ENCODE data around the gene CCSAP.

Gene CCSAP

GRCh38 chr1:229286099-229286766 lies 56.6 kb downstream of the CCSAP start:
- DNase-seq (ENCODE audit: low spot score): peak; percentile 20

GRCh38 chr1:229285440-229285839 lies 57.4 kb downstream of the CCSAP start:
- DNase-seq (ENCODE audit: low spot score): no peak

- no peak for DNase-seq (ENCODE audit: low spot score)
Observed at GRCh38 chr1:229284887-229285286, 58.0 kb downstream of the CCSAP start.

- no peak for DNase-seq (ENCODE audit: low spot score)
Observed at GRCh38 chr1:229283183-229283611, 59.6 kb downstream of the CCSAP start.

- DNase-seq (ENCODE audit: low spot score): no peak
Observed at GRCh38 chr1:229282295-229282823, 60.5 kb downstream of the CCSAP start.

GRCh38 chr1:229281339-229281926 lies 61.4 kb downstream of the CCSAP start:
- DNase-seq (ENCODE audit: low spot score): no peak

GRCh38 chr1:229280921-229281320 lies 61.9 kb downstream of the CCSAP start:
- no peak for DNase-seq (ENCODE audit: low spot score)

GRCh38 chr1:229280037-229280828 lies 62.6 kb downstream of the CCSAP start:
- DNase-seq (ENCODE audit: low spot score): no peak

GRCh38 chr1:229279242-229279641 lies 63.6 kb downstream of the CCSAP start:
- no peak for DNase-seq (ENCODE audit: low spot score)

- no peak for DNase-seq (ENCODE audit: low spot score)
Observed at GRCh38 chr1:229278120-229278741, 64.6 kb downstream of the CCSAP start.

GRCh38 chr1:229275005-229275404 lies 67.8 kb downstream of the CCSAP start:
- DNase-seq (ENCODE audit: low spot score): no peak

- DNase-seq (ENCODE audit: low spot score): no peak
Observed at GRCh38 chr1:229273507-229274232, 69.2 kb downstream of the CCSAP start.

GRCh38 chr1:229272164-229273158 lies 70.4 kb downstream of the CCSAP start:
- DNase-seq (ENCODE audit: low spot score): no peak

- peak; percentile 42 for DNase-seq (ENCODE audit: low spot score)
Observed at GRCh38 chr1:229271448-229272159, 71.2 kb downstream of the CCSAP start.

Measured in CD4-positive, alpha-beta T cell treated with Interleukin-2 at 100 ng/mL for 4 hours (primary cell).